ENCODE data around the gene TRPC4AP. TPM values are rescaled to one million over a fixed set of nuclear protein-coding genes. Genes with fewer than 3 reads are reported as not detected.

Gene TRPC4AP
- 25.5 and 31.9 TPM in 2 replicates for total RNA-seq (2014; rRNA removed; shearing (Covaris generic))
- 38.8 and 42.3 TPM in 2 replicates for total RNA-seq (2022)
- percentile 78 among the genes with signal in this experiment for Bru-seq, nascent RNA
- percentile 74 among the genes with signal in this experiment for BruChase-seq, experiment 1, labeled RNA remaining after a 6-hour chase
- percentile 69 among the genes with signal in this experiment for BruChase-seq, experiment 2, labeled RNA remaining after a 2-hour chase
- long read RNA-seq, transcript TRPC4AP-202 (19 exons, 3,138 nt), result minor isoform, 14 of 210 reads
- long read RNA-seq, transcript TRPC4AP-201 (19 exons, 3,226 nt), result major isoform, 95 of 210 reads
- long read RNA-seq, partial matches to known transcripts, result 15 of 210 reads
- long read RNA-seq, other reads (novel, unspliced or antisense), result 86 of 210 reads

GRCh38 chr20:35092524-35093266 lies at the start of gene TRPC4AP:
Gene TRPC4AP, minus strand, starts transcription at chr20:35092807. Its CDS starts 26 bp downstream, at chr20:35092781.
- DNase-seq (ENCODE audit: low spot score), result peak; percentile 92
- peaks cover 41% of the 10 kb centered on the region for H3K79me2 ChIP-seq (ENCODE audit: insufficient read depth, low read depth, low read length)
- POLR2A ChIA-PET, result interaction anchor here (0.6 to 1.5 kb wide), 2 partner anchors 54 to 817 kb away, joined by 3 to 7 read pairs; partner anchors contain the start of gene EDEM2

GRCh38 chr20:35135867-35136586 lies 43.4 kb upstream of the TRPC4AP start:
- Histone ChIP-seq H3K4me3 (ENCODE audit: low read depth, low read length, poor library complexity, severe bottlenecking) (no peak overlapping the region), H3K27ac (ENCODE audit: low read depth, low read length, poor library complexity, severe bottlenecking) (no peak overlapping the region), H3K9me3 (ENCODE audit: low read length) (no peaks in the 10 kb centered on the region), H3K4me2 (ENCODE audit: low read length) (no peak overlapping the region), H3K79me2 (ENCODE audit: insufficient read depth, low read depth, low read length) (no peaks in the 10 kb centered on the region), H3K36me3 (ENCODE audit: insufficient read depth, low read length) (peaks cover 37% of the 10 kb centered on the region), H3K4me1 (ENCODE audit: insufficient read depth, low read length, poor library complexity, severe bottlenecking) (no peaks in the 10 kb centered on the region), H3K9me2 (ENCODE audit: insufficient read depth, low read length) (no peaks in the 10 kb centered on the region), H4K20me1 (ENCODE audit: insufficient read depth, low read length) (no peaks in the 10 kb centered on the region), H2AFZ (ENCODE audit: low read length) (no peak overlapping the region)
- no peak for DNase-seq (ENCODE audit: low spot score)
- ChIA-PET POLR2A (interaction anchor here (0.7 kb wide), 2 partner anchors 268 to 700 kb away, joined by 4 to 6 read pairs; no protein-coding TSS in a partner anchor), CTCF (ENCODE audit: unreplicated experiment) (no interaction called here)
- intact Hi-C loops (cut with micrococcal nuclease; ENCODE audit: unreplicated experiment), result no loop called here
- BruUV-seq (replicated peaks), result no TSS peak
- TF ChIP-seq EZH2phosphoT487 (IDR thresholded peaks at IDR 0.05; ENCODE audit: borderline replicate concordance, low read depth, low read length) (no peak), CTCF (conservative IDR thresholded peaks at IDR 0.05; ENCODE audit: low read length) (no peak)

More at GRCh38 chr20:35092524-35093266, at the start of gene TRPC4AP:
- CTCF ChIA-PET (ENCODE audit: unreplicated experiment), result interaction anchor here (2.0 kb wide), 1 partner anchor 54 kb away, joined by 4 read pairs; the partner anchor contains the start of gene EDEM2
- Histone ChIP-seq H3K9me2 (ENCODE audit: insufficient read depth, low read length) (no peaks in the 10 kb centered on the region), H3K9me3 (ENCODE audit: low read length) (no peaks in the 10 kb centered on the region), H3K27ac (ENCODE audit: low read depth, low read length, poor library complexity, severe bottlenecking) (peak within 1 kb of the TSS; percentile 20), H4K20me1 (ENCODE audit: insufficient read depth, low read length) (peaks cover 9% of the 10 kb centered on the region; the same call in 1 of the 2 replicates), H3K4me2 (ENCODE audit: low read length) (peak within 1 kb of the TSS; percentile 89), H3K4me3 (ENCODE audit: low read depth, low read length, poor library complexity, severe bottlenecking) (peak within 1 kb of the TSS; percentile 100), H2AFZ (ENCODE audit: low read length) (peak within 1 kb of the TSS; percentile 98), H3K4me1 (ENCODE audit: insufficient read depth, low read length, poor library complexity, severe bottlenecking) (peaks cover 18% of the 10 kb centered on the region), H3K36me3 (ENCODE audit: insufficient read depth, low read length) (peaks cover 21% of the 10 kb centered on the region; the same call in 1 of the 2 replicates)
- BruUV-seq (replicated peaks), result no TSS peak
- TF ChIP-seq EZH2phosphoT487 (IDR thresholded peaks at IDR 0.05; ENCODE audit: borderline replicate concordance, low read depth, low read length) (no peak), CTCF (conservative IDR thresholded peaks at IDR 0.05; ENCODE audit: low read length) (peak; percentile 88)
- intact Hi-C loops (cut with micrococcal nuclease; ENCODE audit: unreplicated experiment), result loop anchor here (1.0 to 10.0 kb wide), 3 partner anchors 55 to 218 kb away; partner anchors contain the start of genes EDEM2, GSS and MYH7B

Data from OCI-LY7 (cell line).